Prostate gland (tissue), 2 donors: ENCODE measurements around the gene ANKRD10.

Experiments used
- CTCF ChIP-seq, 4 experiments: fragments of 200-600 bp in 2 of 4; fragments of 450-650 bp in 2 of 4; sonication (generic) in 2 of 4; IDR thresholded peaks; 1 replicate in 3 of 4; 2 replicates in 1 of 4; pipeline ENCODE4 v1.5.1; 2016 to 2019; ENCODE audit warnings: antibody characterized with exemption in 4 of 4, mild to moderate bottlenecking in 2 of 4, moderate library complexity in 2 of 4
- POLR2A ChIP-seq: fragments of 450-650 bp; IDR thresholded peaks from one replicate; pipeline ENCODE4 v1.6.1; 2016; ENCODE audit warnings: antibody characterized with exemption, mild to moderate bottlenecking

- no peak for TF ChIP-seq CTCF (IDR thresholded peaks at IDR 0.05)
- TF ChIP-seq POLR2A, result no peak
Measured at GRCh38 chr13:110836605-110836903, 78.3 kb downstream of the ANKRD10 start.
